HG03565 (cell line): ENCODE results near the gene SLC7A5.
"Not testable (repeated sequence)": the region's sequence is repeated elsewhere in the genome, so short reads cannot be mapped to it uniquely, and the experiment has no call there.

Source experiments
- ATAC-seq: cut with Tn5 transposase; IDR thresholded peaks from one replicate; pipeline ENCODE4 v1.9.1; 2021; ENCODE audit warnings: mild to moderate bottlenecking, moderate library complexity; ENCODE audit not compliant: unreplicated experiment

SLC7A5 gene

DNA sequence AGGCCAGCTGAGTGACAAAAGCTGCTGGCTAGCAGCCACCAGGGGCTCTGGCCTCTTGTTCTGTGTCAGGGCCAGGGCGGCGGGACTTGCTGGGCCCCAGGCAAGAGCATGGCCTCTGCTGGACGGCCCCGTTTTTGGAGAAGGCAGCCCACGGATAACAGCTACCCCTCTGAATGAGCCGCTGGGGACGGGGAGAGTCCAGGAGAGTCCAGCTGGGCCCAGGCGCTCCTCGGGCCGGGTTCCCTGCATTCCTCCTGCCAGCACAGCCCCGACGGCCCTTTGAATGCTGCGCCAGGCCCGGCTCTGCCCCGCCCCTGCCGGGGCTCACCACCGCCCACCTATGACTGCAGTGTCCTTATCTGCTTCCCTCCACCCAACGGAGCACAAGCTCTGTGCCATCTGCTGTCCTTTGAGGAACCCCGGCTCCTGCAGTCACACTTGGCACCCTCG is 33.4 kb downstream of the SLC7A5 start:
- ATAC-seq = no peak

DNA sequence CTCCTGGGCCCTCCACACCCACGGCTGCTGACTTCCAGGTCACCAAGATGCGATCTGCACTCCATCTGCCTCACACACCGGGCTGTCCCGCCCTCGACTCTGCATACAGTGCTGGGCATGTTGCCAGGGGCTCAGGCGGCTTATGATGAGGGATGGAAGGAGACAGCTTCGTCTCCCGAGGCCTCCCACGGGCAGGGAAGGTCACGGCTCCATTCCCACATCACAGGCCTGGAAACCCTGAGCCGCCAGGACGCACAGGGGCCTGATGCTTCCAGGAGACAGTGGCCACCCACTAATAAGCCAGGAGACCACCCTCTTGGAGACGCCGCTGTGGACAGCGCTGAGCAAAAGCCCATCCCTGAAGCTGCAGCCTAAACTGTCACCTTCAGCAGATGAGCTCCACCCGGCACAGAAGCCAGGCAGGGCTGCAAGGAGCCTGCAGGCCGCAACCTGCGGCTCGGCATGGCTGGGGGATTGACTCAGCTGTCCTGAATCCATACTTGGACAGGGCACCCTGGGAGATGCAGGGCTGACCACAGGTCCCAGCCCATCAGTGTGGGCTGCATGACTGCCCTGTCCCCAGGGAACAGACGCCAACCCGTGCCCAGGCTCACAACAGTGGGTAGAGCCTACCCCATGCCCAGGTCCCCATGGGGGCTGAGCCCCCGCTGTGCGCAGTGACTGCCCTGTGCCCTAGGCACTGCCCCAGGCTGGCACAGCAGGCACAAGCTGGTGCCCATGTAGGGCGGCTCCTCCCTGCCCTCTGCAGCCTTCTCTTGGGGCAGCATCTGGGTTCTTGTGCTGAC is 34.4 kb downstream of the SLC7A5 start:
- no peak for ATAC-seq

GRCh38 chr16:87834005-87834667 is 35.2 kb downstream of the SLC7A5 start:
- no peak for ATAC-seq

DNA sequence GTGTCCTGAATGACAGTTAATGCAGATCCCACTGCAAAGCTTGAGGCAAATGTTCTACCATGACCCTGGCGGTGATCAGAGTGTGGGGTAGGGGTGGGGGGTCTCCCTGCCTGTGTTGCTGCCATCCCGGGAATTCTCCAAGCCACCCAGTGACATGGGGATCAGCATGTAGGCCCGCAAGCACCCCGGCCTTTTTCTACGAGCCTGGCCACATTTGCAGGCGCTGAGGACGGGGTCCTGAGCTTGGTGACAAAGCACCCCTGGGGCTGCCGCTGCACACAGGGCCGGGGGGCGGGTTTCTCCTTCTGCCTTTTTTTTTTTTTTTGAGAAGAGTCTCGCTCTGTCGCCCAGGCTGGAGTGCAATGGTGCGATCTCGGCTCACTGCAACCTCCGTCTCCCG is 35.8 kb downstream of the SLC7A5 start:
- no peak for ATAC-seq

GRCh38 chr16:87832741-87833502 is 36.4 kb downstream of the SLC7A5 start:
- ATAC-seq = no peak

GRCh38 chr16:87832137-87832527 is 37.2 kb downstream of the SLC7A5 start:
- ATAC-seq = no peak

DNA sequence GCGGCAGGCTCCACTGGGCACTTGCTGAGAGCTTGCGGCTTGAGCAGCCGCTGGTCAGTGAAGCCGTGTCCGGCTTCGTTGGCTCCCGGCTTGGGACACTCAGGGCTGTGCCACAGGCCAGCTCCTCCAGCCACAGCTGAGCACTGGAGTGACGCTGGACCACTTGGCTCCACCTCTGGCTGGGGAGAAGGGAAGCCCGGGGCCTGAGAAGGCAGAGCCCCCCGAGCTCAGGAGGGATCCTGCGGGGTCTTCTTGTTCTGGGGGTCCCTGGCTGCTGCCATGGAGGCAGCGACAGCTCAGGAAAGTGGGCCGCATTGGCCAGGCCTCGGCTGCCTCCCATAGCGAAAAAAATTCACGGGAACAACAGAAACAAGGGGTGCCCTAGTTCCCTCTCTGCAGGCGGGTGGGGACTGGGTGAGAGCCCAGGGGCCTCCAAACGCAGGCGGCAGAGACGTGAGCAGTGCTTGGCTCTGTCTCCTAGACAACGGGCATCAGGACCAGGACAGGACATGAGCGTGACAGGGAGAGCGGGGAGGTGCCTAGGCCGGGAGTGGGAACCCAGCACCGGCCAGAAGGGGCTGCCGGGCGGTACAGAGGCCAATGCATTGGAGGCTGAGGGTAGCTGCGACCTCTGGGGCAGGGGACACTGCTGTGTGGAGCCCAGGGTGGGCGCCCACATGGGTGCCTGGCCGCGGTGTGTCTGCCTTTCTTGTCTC is 37.7 kb downstream of the SLC7A5 start:
- no peak for ATAC-seq

DNA sequence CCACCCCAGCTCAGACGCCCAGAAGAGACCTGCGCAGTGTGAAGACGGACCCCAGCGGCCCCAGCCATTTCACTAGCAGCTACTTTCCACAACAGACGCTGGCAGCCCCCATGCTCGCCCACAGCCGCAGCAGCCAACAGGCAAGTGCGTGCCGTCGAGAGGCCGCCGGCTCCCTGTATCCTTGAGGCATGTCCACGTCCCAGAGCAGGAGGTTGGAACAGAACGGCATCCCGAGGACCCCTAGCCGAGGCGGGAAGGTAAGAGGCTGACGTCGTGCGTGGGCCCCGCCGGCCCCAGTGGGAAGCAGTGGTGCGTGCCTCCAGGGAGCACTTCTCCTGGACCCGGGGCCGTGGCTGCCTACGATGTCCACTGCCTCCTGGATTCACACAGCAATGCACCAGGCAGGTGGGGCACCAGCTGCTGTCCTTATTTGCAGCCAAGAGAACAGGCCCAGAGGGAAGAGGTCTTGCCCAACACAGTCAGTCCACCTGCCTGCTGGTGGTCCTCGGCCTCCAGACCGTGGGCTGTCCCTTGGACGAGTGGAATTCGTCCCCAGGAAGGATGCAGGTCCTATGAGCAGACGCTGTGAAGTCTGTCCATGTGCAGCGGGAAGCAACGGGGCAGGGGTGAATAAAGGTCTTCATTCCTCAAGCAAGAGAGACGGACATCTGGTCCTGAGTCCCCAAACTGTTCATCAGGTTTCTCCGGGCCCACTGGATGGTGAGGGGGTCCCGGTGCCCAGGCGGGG is 38.5 kb downstream of the SLC7A5 start:
- no peak for ATAC-seq

DNA sequence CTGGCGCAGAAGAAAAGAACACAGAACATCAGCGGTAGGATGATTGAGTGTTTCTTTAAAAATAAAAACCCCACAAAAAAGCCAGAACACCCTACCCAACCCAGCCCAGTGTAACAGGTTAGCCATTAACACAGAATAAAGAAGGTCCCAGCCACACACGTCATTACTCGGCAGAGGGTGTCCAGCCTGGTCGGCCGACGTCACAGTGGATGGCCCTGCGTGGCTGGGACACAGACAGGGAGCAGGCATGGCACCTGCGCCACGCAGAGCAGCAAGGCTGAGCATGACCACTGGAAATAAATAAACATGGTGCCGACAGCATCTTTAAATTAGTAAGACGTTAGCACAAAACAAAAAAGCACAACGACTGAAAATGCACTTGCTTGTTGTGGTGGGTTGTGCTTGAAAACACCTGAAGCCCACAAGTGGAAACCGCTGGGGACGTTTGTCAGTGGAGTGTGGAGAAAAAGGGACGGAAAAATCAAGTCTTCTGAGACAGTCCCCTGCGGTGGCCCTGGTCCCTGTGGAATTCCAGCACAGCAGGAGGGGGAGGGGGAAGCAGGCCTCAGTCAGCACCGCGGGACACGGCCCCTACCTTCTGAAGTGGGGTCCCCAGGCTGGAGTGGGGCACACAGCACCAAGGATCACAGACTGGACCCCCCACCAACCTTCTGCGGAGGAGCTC is 39.2 kb downstream of the SLC7A5 start:
- ATAC-seq = no peak

GRCh38 chr16:87829622-87829980 is 39.7 kb downstream of the SLC7A5 start:
- no peak for ATAC-seq

GRCh38 chr16:87828907-87829621 is 40.2 kb downstream of the SLC7A5 start:
- ATAC-seq = no peak

- no peak for ATAC-seq
These were observed 41.0 kb downstream of the SLC7A5 start for GRCh38 chr16:87828071-87828906.

DNA sequence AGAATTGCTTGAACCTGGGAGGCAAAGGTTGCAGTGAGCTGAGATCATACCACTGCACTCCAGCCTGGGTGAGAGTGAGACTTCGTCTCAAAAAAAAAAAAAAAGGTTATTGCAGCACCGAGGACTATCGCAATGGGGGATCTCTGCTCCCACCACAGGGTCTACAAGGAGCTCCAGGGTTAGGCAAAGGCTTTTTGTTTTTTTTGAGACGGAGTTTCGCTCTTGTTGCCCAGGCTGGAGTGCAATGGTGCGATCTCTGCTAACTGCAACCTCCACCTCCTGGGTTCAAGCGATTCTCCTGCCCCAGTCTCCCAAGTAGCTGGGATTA is 41.8 kb downstream of the SLC7A5 start:
- ATAC-seq = not testable (repeated sequence)

- no peak for ATAC-seq
These were observed 42.3 kb downstream of the SLC7A5 start for GRCh38 chr16:87826798-87827587.

- ATAC-seq = not testable (repeated sequence)
These were observed 42.9 kb downstream of the SLC7A5 start for GRCh38 chr16:87826407-87826797.

- not testable (repeated sequence) for ATAC-seq
These were observed 43.5 kb downstream of the SLC7A5 start for GRCh38 chr16:87825842-87826120.

GRCh38 chr16:87824991-87825841 is 44.1 kb downstream of the SLC7A5 start:
- ATAC-seq = no peak
